Keratinocyte (primary cell): Measurements from ENCODE around the gene CACNB4. TPM values are rescaled to one million over a fixed set of nuclear protein-coding genes. Genes with fewer than 3 reads are reported as not detected.

Experiments
- DNase-seq: peaks from one replicate; pipeline ENCODE4 v3.0.0-alpha.2; 2011; ENCODE audit warnings: low read depth, missing footprints, low spot score
- FAIRE-seq: peaks from 2 replicates; lab custom pipeline; 2011; peaks lifted over from hg19 to GRCh38; lab: Jason Lieb, UNC
- H2AFZ ChIP-seq: 2 replicates; pipeline ENCODE4 v1.6.0; 2012; ENCODE audit warnings: low read length, control low read depth, inconsistent platforms; ENCODE audit not compliant: control insufficient read depth
- H3K27ac ChIP-seq: 2 replicates; pipeline ENCODE4 v1.5.1; 2011; ENCODE audit warnings: low read length; ENCODE audit not compliant: control insufficient read depth, insufficient read depth
- H3K27me3 ChIP-seq: 3 replicates; pipeline ENCODE4 v1.6.0; 2011; ENCODE audit warnings: low read length; ENCODE audit not compliant: control insufficient read depth, insufficient read depth; ENCODE audit errors: extremely low read depth
- H3K36me3 ChIP-seq, 2 experiments: 2 replicates in 1 of 2; 3 replicates in 1 of 2; pipeline ENCODE4 v1.5.1; 2011; ENCODE audit warnings: low read length in 2 of 2, mild to moderate bottlenecking in 1 of 2; ENCODE audit not compliant: control insufficient read depth in 2 of 2, insufficient read depth in 2 of 2; ENCODE audit errors: extremely low read depth in 1 of 2
- H3K4me1 ChIP-seq: 3 replicates; pipeline ENCODE4 v1.5.1; 2011; ENCODE audit warnings: low read length; ENCODE audit not compliant: control insufficient read depth, insufficient read depth; ENCODE audit errors: extremely low read depth
- H3K4me2 ChIP-seq: 3 replicates; pipeline ENCODE4 v1.6.0; 2011; ENCODE audit warnings: low read depth, low read length; ENCODE audit not compliant: control insufficient read depth, insufficient read depth; ENCODE audit errors: extremely low read depth
- H3K4me3 ChIP-seq, 3 experiments: fragments of 200-600 bp in 1 of 3; sonication (generic) in 1 of 3; 2 replicates in 2 of 3; 3 replicates in 1 of 3; pipeline ENCODE4 v1.5.1; 2011 to 2016; ENCODE audit warnings: low read length in 3 of 3, mild to moderate bottlenecking in 3 of 3, control low read depth in 2 of 3, inconsistent platforms in 1 of 3, low read depth in 1 of 3, mixed read lengths in 1 of 3, mixed run types in 1 of 3, moderate library complexity in 1 of 3; ENCODE audit not compliant: control insufficient read depth in 2 of 3, insufficient read depth in 2 of 3; ENCODE audit errors: extremely low read depth in 1 of 3
- H3K79me2 ChIP-seq: 2 replicates; pipeline ENCODE4 v1.6.0; 2012; ENCODE audit warnings: low read length; ENCODE audit not compliant: control insufficient read depth, insufficient read depth
- H3K9ac ChIP-seq: 3 replicates; pipeline ENCODE4 v1.6.0; 2011; ENCODE audit warnings: low read length; ENCODE audit not compliant: control insufficient read depth, insufficient read depth; ENCODE audit errors: extremely low read depth
- H3K9me1 ChIP-seq: 3 replicates; pipeline ENCODE4 v1.6.0; 2011; ENCODE audit warnings: low read length; ENCODE audit not compliant: control insufficient read depth, insufficient read depth; ENCODE audit errors: extremely low read depth
- H3K9me3 ChIP-seq: 2 replicates; pipeline ENCODE4 v1.5.1; 2012; ENCODE audit warnings: low read depth, low read length; ENCODE audit not compliant: control insufficient read depth
- H4K20me1 ChIP-seq: 3 replicates; pipeline ENCODE4 v1.6.0; 2011; ENCODE audit warnings: low read length; ENCODE audit not compliant: control insufficient read depth, insufficient read depth; ENCODE audit errors: extremely low read depth
- CTCF ChIP-seq, 3 experiments: IDR thresholded peaks in 1 of 3; conservative IDR thresholded peaks in 1 of 3; optimal IDR thresholded peaks in 1 of 3; 2 replicates in 2 of 3; 3 replicates in 1 of 3; pipeline versions ENCODE3 to v1.5.1; 2011; ENCODE audit warnings: low read length in 3 of 3, mild to moderate bottlenecking in 3 of 3, moderate library complexity in 2 of 3, control low read depth in 1 of 3, inconsistent platforms in 1 of 3; ENCODE audit not compliant: insufficient read depth in 2 of 3; ENCODE audit errors: extremely low read depth in 1 of 3
- EZH2 ChIP-seq: IDR thresholded peaks from one replicate; pipeline ENCODE4 v1.6.1; 2012; ENCODE audit warnings: inconsistent platforms, mild to moderate bottlenecking, low read length, moderate library complexity
- dilution Hi-C: fragments of 300-500 bp; cut with MboI; formaldehyde crosslinking; loops from one replicate; pipeline ENCODE4 v1.7.0; 2020; ENCODE audit warnings: low sequenced_read_pairs; ENCODE audit not compliant: extremely low pct_ligation_motif_present
- polyA plus RNA-seq, 5 experiments: library from polyadenylated mRNA; depleted of rRNA in 3 of 5; stranded (reverse) in 3 of 5; stranded (forward) in 1 of 5; unstranded in 1 of 5; fragments of >200 nt; gene quantifications; 1 replicate in 1 of 5; 2 replicates in 3 of 5; 3 replicates in 1 of 5; pipeline versions ENCODE4 v1.2.1 to v1.2.3, GENCODE V29; 2011 to 2012; ENCODE audit warnings: missing spikeins in 2 of 5, low read depth in 1 of 5, low replicate concordance in 1 of 5
- small RNA-seq, 3 experiments: library from RNA; depleted of rRNA; stranded (forward); fragments of <200 nt; gene quantifications; one replicate each; pipeline ENCODE3, GENCODE V24; 2012; ENCODE audit warnings: low read depth in 3 of 3, low replicate concordance in 1 of 3; ENCODE audit not compliant: insufficient read length in 3 of 3

The CACNB4 gene
- polyA plus RNA-seq, 1 donor (not counting 4 experiments of a cell fraction or from before 2014, with no cell fraction given), result 0.30 TPM

GRCh38 chr2:151783133-151783520, 315.7 kb downstream of the CACNB4 start:
- Histone ChIP-seq H3K36me3 (peaks cover 0 to 7% of the 10 kb centered on the region in 2 experiments), H3K4me2 (no peak overlapping the region), H4K20me1 (no peaks in the 10 kb centered on the region), H3K9me3 (no peaks in the 10 kb centered on the region), H3K27ac (no peak overlapping the region), H3K9ac (no peak overlapping the region), H3K9me1 (no peaks in the 10 kb centered on the region), H2AFZ (no peak overlapping the region), H3K4me3 (no peak overlapping the region), H3K4me1 (no peaks in the 10 kb centered on the region), H3K27me3 (no peaks in the 10 kb centered on the region), H3K79me2 (no peaks in the 10 kb centered on the region)
- TF ChIP-seq EZH2, result no peak
- no peak for TF ChIP-seq CTCF (optimal IDR thresholded peaks at IDR 0.05 in 1 of 3, IDR thresholded peaks at IDR 0.05 in 1 of 3, conservative IDR thresholded peaks at IDR 0.05 in 1 of 3; ENCODE audit: extremely low read depth in 1 of 3, insufficient read depth in 2 of 3, low read length in 3 of 3)
- DNase-seq, result no peak
- no peak for FAIRE-seq
- dilution Hi-C loops, result no loop called here

Small RNAs within 50 kb of the gene (small RNA-seq; reads per million reads assigned to genes)
- 0 to 0.33 (median 0) reads per million in 3 experiments for gene RPL30P2

Other genes starting within 250 kb of the CACNB4 start
- 11.7 to 20.7 TPM (median 17.1 TPM) in 3 replicates for gene STAM2, start 76.7 kb upstream of the CACNB4 start, polyA plus RNA-seq
- gene FMNL2, start 236.1 kb upstream of the CACNB4 start, polyA plus RNA-seq, result 38.6 to 62.7 TPM (median 38.9 TPM) in 3 replicates